Suprapubic skin (tissue), 4 donors: ENCODE results near the gene SENP5. TPM values are rescaled to one million over a fixed set of nuclear protein-coding genes. Genes with fewer than 3 reads are reported as not detected.

Source experiments
- DNase-seq, 2 donors: peaks; one replicate each; pipeline ENCODE4 v3.0.0-alpha.2; 2019; ENCODE audit warnings: low spot score in 2 of 2
- H3K27ac ChIP-seq: fragments of 200-600 bp; sonication (generic); one replicate; pipeline ENCODE4 v1.5.1; 2019
- H3K27me3 ChIP-seq: fragments of 200-600 bp; sonication (generic); one replicate; pipeline ENCODE4 v1.5.1; 2019
- H3K36me3 ChIP-seq: fragments of 200-600 bp; sonication (generic); one replicate; pipeline ENCODE4 v1.5.1; 2019
- H3K4me1 ChIP-seq: fragments of 200-600 bp; sonication (generic); one replicate; pipeline ENCODE4 v1.5.1; 2019
- H3K4me3 ChIP-seq: fragments of 200-600 bp; sonication (generic); one replicate; pipeline ENCODE4 v1.5.1; 2019; ENCODE audit warnings: mild to moderate bottlenecking
- H3K9me3 ChIP-seq: fragments of 200-600 bp; sonication (generic); one replicate; pipeline ENCODE4 v1.5.1; 2019
- CTCF ChIP-seq, 2 donors: fragments of 200-600 bp in 1 of 2; fragments of 450-650 bp in 1 of 2; sonication (generic) in 1 of 2; IDR thresholded peaks; one replicate each; pipeline ENCODE4 v1.5.1; 2016 to 2019; ENCODE audit warnings: antibody characterized with exemption in 2 of 2, mild to moderate bottlenecking in 1 of 2, moderate library complexity in 1 of 2
- EP300 ChIP-seq: sonication (generic); formaldehyde crosslinking; IDR thresholded peaks from one replicate; pipeline ENCODE4 v1.6.1; 2017; ENCODE audit warnings: antibody characterized with exemption
- POLR2A ChIP-seq, 2 donors: fragments of 450-650 bp; IDR thresholded peaks; one replicate each; pipeline ENCODE4 v1.6.1; 2017; ENCODE audit warnings: antibody characterized with exemption in 2 of 2, mild to moderate bottlenecking in 2 of 2, moderate library complexity in 2 of 2
- POLR2AphosphoS5 ChIP-seq, 3 donors: sonication (generic); formaldehyde crosslinking; IDR thresholded peaks; one replicate each; pipeline ENCODE4 v1.6.1; 2017; ENCODE audit warnings: antibody characterized with exemption in 3 of 3
- WGBS: methylation state at CpG from one replicate; pipeline ENCODE4 v1.1.5; 2018; 5-methylcytosine and 5-hydroxymethylcytosine counted together
- total RNA-seq, 4 donors: library from RNA; depleted of rRNA; stranded (reverse); fragments of >200 nt; gene quantifications; one replicate each; pipeline ENCODE4 v1.1.0, GENCODE V29; 2016

The SENP5 gene
- total RNA-seq, 4 donors from 2014 or later, result 34.9 to 112 (median 37.7) TPM

GRCh38 chr3:196938124-196938523 is 70.4 kb downstream of the SENP5 start:
- Histone ChIP-seq H3K9me3 (no peaks in the 10 kb centered on the region), H3K4me1 (peaks cover 15% of the 10 kb centered on the region), H3K27me3 (no peaks in the 10 kb centered on the region), H3K4me3 (no peak overlapping the region), H3K27ac (no peak overlapping the region), H3K36me3 (peaks cover 59% of the 10 kb centered on the region)
- no peak for TF ChIP-seq EP300
- TF ChIP-seq POLR2AphosphoS5 (IDR thresholded peaks at IDR 0.05), result no peak
- TF ChIP-seq CTCF (IDR thresholded peaks at IDR 0.05), result no peak
- TF ChIP-seq POLR2A (IDR thresholded peaks at IDR 0.05), result no peak
- no peak for DNase-seq
- 74% methylated on average over 2 of the region's 2 CpGs for WGBS

GRCh38 chr3:196938576-196938975 is 70.9 kb downstream of the SENP5 start:
- Histone ChIP-seq H3K36me3 (peaks cover 55% of the 10 kb centered on the region), H3K4me1 (peaks cover 20% of the 10 kb centered on the region), H3K9me3 (no peaks in the 10 kb centered on the region), H3K27ac (no peak overlapping the region), H3K4me3 (no peak overlapping the region), H3K27me3 (no peaks in the 10 kb centered on the region)
- TF ChIP-seq POLR2AphosphoS5 (IDR thresholded peaks at IDR 0.05) (no peak), POLR2A (IDR thresholded peaks at IDR 0.05) (no peak), CTCF (IDR thresholded peaks at IDR 0.05) (no peak), EP300 (no peak)
- 88% methylated on average over 5 of the region's 5 CpGs for WGBS
- no peak for DNase-seq

GRCh38 chr3:196941729-196942225 is 74.1 kb downstream of the SENP5 start:
- H3K27ac ChIP-seq, result peak overlapping the region; percentile 98
- H3K4me1 ChIP-seq, result peaks cover 30% of the 10 kb centered on the region
- peak overlapping the region; percentile 84 for H3K4me3 ChIP-seq
- no peaks in the 10 kb centered on the region for H3K9me3 ChIP-seq
- no peak for TF ChIP-seq POLR2A (IDR thresholded peaks at IDR 0.05)
- TF ChIP-seq POLR2AphosphoS5 (IDR thresholded peaks at IDR 0.05), result no peak
- TF ChIP-seq CTCF (IDR thresholded peaks at IDR 0.05), result no peak
- TF ChIP-seq EP300, result no peak
- WGBS, result 0% methylated on average over 24 of the region's 31 CpGs
- H3K36me3 ChIP-seq, result peaks cover 30% of the 10 kb centered on the region
- peak in 1 of 2 donors; percentile 83 for DNase-seq
- H3K27me3 ChIP-seq, result no peaks in the 10 kb centered on the region

- under 1% methylated on average over 35 of the region's 77 CpGs for WGBS
- peak; percentile 99 to 100 for DNase-seq
These were observed 74.7 kb downstream of the SENP5 start, which contains the start of gene NCBP2 for GRCh38 chr3:196942226-196942914. Gene NCBP2, minus strand, starts transcription at chr3:196942528. Its CDS starts 25 bp downstream, at chr3:196942503.

More at GRCh38 chr3:196942226-196942914, 74.7 kb downstream of the SENP5 start, which contains the start of gene NCBP2:
- H3K36me3 ChIP-seq, result peaks cover 30% of the 10 kb centered on the region
- peaks cover 30% of the 10 kb centered on the region for H3K4me1 ChIP-seq
- TF ChIP-seq POLR2A (IDR thresholded peaks at IDR 0.05), result peak in 1 of 2 donors; percentile 78
- peak; percentile 30 to 76 for TF ChIP-seq CTCF (IDR thresholded peaks at IDR 0.05)
- no peak for TF ChIP-seq EP300
- peak; percentile 80 to 99 (median 92) for TF ChIP-seq POLR2AphosphoS5 (IDR thresholded peaks at IDR 0.05)
- H3K9me3 ChIP-seq, result no peaks in the 10 kb centered on the region
- peak within 1 kb of the TSS; percentile 84 for H3K4me3 ChIP-seq
- H3K27me3 ChIP-seq, result no peaks in the 10 kb centered on the region
- H3K27ac ChIP-seq, result peak within 1 kb of the TSS; percentile 98
